HG03280 (cell line): ENCODE measurements around the gene GLYR1.

Source experiments
- ATAC-seq: cut with Tn5 transposase; IDR thresholded peaks from one replicate; pipeline ENCODE4 v1.9.1; 2021; ENCODE audit warnings: mild to moderate bottlenecking, moderate library complexity; ENCODE audit not compliant: unreplicated experiment

GLYR1 gene

DNA sequence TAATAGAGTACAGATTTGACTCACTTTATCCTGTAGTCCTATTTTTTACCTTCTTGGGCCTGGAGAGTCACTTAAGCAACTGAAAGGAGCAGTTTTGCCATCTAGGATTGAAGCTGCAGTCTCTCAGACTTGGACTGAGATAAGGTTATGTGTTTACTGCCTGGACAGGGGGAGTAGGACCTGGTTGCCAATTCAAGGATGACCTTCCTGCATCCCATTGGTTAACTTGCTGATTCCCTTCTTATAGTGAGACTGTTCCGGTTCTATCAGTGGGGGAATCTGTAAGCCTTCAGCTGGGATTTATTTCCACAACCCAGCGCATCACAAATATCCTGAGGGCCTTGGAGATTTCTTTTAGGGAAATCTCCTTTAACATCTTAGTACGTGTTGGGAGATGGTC is 3.1 kb upstream of the GLYR1 start:
- no peak for ATAC-seq

DNA sequence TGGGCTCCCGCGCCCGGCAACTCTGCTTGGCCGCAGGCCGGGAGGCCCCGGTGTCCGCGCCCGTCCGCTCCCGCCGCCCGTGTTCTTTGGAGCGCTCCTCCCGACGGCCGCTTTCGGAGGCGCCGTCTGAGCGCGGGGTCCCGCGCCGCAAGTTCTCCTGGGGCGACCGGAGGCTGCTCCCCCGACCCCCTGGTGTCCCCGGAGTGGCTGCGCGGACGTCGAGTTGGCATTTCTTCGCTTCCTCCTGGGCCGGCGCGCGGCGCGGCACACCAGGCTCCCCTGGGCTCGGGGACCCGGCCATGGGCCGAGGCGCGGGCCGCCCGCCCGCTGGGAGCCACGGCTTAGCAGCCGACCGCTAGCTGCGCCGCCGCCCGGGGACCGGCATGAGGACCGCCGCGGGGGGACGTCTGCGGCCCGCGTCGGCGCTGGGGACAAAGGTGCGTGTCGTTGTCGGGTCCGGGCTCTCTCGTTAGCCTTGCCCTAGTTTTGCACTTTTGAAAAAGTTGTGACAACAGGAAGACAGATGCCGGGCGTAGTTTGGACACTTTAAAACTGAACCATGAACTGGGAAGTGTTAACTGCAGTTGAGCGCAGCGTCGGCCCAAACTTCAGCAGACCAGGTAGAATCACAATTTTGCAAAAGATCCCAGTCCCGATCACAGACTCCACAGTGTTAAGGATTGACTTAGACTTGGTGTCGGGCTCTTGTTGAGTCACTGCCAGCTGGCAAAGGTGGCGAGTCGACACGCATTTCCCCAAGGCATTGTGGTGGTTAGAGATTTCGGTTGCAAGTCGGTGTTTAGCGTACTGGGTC is 893 bp upstream of the GLYR1 start:
- peak; percentile 26 for ATAC-seq

DNA sequence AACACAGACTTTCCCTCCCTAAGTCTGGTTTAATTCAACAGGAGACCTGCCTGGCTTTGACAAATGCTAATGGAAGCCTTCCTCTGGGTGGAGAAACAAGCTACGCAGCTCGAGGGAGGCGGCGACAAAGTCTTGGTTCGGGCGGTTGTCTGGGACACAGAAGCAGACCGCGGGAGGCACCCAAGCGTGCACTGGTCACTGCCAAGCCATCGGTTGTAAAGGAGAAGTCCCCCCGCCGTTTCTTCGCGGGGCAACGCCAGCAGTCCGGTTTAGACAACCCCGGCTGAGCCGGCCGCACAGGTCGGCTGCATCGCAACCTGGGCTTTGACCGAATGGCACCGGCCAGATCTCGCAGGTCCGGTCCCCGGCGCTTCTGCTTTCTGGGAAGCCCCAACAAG is 586 bp downstream of the GLYR1 start:
- peak; percentile 10 for ATAC-seq

DNA sequence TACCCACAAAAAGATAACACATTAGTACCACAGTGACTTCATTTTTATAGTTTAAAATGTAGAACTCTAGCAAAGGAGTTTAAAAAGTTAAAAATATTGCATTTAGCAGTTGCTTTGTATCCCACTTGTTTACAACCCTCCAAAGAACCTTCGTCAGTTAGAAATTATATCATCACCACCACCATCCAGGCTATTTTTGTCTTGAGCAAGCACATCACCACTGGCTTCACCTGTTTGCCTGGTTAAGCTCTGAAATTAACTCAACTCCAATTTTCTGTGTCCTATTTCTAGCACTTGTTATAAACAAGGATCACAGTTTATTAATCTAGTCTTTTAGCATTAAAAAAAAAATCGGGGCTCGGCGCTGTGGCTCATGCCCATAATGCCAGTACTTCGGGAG is 6.1 kb downstream of the GLYR1 start:
- no peak for ATAC-seq

DNA sequence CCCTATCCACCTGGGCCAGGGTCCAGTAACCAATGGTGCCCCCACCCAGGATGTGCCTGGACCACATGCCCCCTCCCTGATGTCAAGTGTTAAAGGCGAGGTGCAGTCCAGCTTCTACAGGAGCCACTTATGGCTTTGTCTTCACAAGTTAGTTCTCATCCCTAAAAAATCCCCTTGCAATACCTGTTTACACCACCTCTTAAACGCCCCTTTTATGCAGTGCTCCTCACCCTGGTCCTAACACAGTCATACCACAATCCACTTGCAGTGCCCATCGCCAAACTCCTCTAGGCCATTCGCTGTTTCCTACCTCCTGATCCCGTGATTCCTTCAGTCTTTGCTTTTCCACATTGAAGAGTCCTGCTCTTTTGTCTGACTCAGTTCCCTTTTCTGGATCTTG is 7.1 kb downstream of the GLYR1 start:
- ATAC-seq, result no peak

DNA sequence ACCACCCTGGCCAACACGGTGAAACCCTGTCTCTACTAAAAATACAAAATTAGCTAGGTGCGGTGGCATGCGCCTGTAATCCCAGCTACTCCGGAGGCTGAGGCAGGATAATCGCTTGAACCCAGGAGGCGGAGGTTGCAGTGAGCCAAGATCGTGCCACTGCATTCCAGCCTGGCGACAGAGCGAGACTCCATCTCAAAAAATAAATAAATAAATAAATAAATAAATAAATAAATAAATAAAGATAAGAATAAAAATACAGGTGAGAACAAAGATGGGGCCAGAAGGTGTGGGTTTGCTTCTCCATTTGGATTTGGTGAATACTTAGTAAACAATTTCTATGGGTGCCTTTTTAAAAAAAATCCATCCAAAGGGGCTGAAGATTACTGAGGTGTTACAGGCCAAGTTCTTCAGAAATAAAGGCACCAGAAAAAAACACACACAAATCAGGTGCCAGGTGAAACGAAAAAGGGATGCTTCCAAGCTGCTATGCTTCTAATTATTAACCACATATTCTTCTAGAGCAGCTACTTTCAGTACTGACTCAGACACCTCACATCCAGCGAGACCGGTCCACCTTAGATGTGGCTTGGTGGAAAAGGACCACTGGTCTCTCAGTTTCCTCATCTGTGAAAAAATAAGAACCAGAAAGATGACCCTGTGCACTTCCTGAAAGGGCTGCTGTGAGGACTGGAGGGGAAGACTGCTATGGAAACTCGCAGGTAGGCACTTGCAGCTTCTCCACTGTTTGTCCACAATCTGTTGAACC is 9.2 kb downstream of the GLYR1 start:
- ATAC-seq, result no peak

DNA sequence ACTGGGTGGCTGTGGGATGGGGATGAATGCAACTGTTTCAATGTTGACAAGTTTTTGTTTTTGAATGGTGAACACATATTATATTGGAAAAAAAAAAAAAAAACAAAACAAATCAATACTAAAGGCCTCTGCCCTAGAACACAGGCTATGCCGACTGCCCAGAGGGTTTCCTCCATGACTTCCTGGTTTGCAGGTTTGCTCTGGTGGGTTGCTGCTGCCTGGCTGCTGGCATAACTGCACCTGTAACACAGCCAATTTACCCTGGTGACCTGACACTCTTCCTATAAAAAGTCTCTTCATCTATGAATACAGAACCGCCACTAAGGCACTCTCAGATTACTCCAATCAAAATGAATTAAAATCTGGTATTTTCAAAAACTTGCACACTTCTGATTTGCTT is 10.4 kb downstream of the GLYR1 start:
- ATAC-seq, result no peak

DNA sequence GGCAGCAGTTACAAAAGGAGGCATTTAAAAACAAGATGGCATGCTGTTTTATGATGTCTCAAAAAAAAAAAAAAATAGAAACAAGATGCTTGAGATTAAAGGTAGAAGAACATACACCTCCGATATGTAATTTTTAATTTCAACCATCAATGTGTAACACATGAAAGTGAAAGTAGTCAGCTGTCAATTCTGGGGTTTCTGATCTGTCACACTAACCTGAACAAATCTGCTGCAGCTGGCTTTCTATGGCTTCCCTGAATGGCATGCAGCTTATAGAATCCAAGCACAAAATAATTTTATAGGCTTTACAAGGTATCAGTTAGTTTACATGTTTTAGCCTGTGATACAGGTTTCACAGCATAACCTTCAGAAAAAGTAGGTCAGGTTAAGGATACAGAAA is 13.5 kb downstream of the GLYR1 start:
- ATAC-seq, result no peak

DNA sequence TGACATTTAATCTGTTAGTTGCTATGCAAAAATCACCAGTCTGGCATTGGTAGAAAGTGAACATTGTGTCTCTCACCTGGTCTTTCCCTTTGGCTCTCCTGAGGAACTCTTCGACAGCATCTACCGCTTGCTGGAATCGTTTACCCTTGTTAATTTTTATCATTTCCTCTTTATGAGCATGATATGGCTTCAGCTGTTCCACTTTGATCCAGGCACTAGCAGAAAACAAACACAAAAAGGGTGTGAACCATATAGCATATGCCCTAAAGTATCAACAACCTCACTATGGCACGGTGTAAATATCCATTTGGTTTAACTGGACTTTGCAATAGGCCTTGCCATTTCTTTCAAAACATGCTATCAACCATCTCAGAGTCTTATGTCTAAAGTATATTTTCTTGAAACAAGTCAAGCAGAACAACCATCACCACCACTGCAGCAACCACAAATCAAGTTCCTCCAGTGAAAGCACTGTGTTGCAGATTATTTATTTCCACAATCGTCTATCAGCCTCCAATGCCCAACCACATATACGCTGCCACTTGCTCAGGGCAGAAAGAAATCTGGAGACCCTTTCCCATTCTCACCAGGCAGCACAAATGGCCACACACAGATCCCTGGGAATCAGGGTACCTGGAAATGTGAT is 14.3 kb downstream of the GLYR1 start:
- ATAC-seq, result no peak

DNA sequence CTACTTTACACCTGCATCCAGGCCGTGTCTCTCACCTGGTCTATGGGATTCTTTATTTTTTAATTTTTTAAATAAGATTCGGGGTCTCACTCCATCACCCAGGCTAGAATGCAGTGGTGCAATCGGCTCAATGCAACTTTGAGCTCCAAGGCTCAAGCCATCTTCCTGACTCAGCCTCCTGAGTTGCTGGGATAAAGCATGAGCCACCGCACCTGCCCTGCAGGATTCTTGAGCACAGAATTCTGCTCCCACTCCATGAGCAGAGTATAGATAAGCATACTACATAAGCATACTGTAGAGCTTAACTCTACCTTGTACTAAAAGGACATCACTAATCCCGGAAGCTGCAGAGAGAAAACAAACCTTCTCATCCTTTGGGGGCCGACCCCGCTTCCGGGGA is 15.5 kb downstream of the GLYR1 start:
- ATAC-seq, result no peak

DNA sequence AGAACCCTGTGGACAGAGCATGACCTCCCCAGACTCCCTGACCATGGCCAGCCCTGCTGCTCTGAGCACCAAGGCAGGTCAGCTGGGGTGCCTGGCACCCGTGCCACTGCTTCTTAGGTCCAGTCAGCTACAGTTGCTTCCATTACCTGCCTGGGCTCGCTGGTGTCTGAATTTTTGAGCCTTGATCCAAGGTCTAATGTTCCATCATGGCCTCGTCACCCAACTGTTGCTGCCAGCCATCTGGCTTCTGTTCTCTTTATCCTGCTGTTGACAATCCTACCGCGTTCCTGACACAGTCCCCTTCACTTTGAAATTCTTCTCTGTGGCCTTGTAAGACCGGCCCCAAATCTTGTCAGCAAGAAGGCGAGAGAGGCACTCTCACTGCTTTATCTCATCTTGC is 16.7 kb downstream of the GLYR1 start:
- ATAC-seq, result no peak

DNA sequence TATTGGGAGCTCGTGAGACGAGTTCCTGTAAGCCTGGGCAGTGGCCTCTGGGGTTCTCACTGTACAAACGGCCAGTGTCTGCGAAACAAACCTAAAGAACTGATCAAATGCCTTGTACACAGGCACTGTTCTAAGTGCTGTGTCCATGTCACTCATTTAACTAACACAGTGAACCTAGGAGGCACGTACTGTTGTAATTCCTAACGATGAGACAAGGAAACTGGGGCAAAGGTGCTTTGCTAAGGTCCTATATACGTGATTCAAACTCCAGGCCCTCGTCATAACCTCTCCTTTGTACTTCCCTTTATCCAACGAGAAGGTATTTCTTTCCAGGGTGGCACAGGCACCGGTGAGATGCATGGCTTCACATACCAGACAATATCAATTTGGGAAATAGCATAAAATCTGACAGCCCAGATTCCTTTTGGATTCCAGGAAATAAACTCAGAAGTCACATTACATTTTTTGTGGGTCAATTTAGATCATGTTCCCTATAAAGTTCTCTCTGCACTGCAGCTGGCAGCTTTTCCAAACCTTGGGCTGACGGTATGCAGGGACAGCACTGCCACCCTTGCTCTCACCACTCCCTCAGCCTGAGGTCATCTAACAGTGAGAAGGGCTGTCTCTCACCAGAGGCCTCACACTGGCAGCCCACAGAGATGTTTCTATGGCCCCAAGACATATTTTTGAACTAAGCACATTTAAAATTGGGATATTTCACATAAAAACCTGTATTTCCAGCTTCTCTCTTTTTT is 18.3 kb downstream of the GLYR1 start:
- ATAC-seq, result no peak

DNA sequence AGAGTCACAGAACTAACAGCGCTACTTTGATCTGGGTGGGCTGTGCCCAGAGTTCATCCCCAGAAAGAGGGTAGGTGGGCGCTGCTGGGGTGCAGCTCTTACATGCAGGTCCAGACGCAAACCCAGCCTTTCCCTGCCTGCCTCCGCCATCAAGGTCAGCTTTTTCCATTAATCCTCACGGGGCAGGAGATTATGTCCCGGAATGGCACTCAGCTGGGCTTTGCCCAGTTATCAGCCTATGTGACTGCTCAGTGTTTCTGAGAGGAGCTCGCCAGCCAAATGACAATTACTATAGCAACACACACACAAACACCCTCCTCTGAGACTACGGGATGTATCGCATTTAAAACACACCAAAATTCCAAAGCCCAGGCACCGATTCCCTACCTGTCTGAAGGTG is 20.1 kb downstream of the GLYR1 start:
- no peak for ATAC-seq

DNA sequence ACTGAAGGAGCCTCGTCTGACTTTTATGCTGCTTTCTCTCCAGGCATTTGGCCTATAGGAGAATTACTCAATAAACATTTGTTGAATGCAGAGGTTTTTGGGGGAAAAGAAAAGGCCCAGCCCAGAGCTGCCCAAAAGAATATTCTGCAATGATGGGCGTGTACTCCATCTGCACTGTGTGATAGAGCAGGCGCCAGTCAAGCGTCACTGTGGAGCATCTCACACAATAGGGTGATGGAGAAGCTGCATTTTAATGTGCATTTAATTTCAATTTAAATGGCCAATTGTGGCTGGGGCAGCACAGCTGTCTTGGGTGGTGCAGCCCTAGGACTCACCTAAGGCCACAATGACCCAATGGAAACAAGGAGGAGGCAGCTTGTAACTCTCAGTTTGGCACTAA is 20.6 kb downstream of the GLYR1 start:
- no peak for ATAC-seq

DNA sequence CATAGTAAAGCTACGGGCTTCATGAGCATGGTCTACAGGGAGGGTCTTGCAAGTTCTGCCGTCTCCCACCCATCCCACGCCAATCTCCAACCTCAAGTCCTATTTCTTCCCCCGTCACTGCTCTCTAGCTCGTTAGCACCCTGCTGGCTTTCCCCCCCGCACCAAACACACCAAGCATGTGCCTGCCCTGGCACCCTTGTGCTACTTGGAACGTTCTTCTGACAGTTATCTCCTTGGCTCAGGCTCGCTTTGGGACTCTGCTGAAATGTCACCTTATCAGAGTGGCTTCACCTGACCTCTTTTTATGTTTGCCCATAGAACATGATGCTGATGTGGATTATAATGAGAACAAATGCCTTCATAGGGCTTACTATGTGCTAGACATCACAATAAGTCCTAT is 21.9 kb downstream of the GLYR1 start:
- no peak for ATAC-seq

DNA sequence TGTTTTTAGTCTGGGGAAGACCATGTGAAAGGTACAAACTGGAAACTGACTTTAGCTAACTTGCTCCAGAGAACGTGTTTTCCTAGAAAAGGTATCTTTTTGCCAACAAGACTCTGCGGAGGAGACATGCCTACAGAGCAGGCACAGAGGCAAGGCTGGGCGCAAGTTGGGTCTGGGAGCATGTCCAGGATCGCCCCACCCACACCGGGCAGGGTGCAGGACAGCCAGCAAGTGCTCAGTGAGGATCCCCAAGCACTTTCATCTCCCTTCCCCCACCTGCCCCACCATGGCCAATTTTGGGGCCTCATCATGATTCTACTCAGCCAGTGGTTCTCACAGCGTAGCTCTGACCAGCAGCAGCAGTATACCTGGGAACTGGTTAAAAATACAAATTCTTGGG is 26.4 kb downstream of the GLYR1 start:
- no peak for ATAC-seq

DNA sequence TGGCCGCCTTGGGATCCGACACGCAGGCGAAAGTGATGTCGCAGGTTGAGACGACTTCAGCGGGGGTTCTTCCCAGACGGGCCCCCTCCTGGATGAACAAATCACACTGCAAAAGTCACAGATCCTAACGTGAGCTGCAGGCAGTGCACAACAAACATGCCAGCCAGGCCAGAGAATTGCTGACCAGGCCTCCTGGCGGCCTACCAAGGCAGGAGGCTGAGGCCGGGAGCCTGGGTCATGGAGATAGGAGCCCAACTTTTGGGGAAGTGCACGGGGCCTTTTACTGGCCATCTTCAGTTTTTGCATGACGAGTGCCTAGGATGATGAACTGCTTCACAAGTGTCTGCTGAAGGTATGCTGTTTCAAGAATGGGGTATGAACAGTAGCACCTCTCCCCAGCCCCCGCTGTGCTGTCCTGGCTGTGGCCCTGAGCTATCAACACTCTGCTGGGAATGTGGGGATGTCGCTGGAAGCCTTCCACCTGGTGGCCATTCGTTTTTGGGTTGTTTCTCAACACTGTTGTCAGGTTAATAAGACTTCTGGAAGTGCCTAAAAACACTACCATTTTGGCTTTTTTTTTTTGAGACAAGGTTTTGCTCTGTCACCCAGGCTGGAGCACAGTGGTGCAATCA is 32.4 kb downstream of the GLYR1 start:
- ATAC-seq, result no peak

DNA sequence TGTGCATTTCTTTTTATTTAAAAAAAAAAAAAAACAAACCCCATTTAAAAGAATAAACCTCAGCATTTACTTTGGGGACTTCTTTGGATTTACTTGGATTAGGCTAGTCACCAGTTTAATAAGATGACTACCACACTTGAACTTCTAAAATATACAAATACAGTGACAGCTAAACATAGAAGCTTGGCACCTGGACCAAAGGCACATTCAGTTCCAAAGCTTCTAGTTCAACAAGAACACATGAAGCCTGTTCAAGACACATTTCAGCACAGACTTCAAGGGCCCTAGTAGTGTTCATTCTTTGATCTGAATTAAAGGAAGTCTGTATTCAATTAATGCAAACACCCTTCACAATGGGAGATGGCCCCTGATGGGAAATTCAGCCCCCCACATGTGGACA is 33.0 kb downstream of the GLYR1 start:
- no peak for ATAC-seq

DNA sequence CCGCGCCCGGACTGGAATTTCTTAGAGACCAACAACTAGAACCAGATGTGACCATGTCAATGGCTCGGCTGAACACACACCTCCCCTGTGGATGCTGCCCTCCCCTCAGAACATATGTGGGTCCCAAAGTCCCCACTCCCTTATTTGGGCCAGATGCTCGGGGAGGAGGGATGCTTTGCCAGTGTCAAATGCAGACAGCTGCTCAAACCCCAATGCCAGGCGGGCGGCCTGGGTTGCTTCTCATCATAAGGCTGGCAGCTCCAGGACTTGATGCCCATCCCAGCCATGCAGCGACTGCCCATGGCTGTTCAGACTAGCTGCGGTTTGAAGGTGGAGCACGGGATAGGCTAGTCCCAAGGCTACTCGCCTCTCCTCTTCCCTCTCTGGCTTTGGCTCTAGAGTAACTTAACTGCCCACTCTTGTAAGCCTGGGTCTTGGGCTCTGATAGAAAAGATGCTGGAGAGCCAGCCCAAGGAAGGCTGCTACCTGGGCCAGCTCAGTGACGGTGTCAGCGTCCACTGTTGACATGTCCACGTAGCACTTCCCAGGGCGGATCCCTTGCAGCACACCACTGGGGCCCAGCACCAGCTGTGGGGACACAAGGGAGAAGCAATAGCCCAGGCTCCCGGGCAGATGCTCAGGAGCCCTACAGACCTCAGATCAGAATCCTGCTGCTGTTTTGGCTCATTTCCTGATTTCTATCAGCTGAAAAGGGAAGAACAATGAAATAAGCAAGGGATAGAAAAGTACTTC is 33.7 kb downstream of the GLYR1 start:
- ATAC-seq, result no peak

DNA sequence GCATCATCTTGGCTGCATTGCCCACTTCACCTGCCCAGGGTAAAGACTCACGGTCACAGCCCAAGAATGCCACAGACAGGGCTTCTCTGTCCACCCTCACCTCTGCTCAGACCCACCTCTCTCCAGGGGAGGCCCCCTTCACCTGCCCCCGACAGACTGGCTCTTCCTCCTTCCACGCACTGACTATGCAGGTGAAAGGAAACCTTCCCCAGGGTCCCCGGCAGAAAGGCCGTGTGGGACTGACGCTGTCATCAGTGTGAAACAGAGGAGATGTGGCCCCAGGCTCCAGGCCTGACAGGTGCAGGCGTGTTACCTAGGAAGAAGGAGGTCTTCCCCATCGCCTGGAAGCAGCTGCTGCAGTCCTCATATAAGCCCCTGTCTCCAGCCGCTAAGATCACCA is 35.3 kb downstream of the GLYR1 start:
- no peak for ATAC-seq
